LNCAP (cell line): ENCODE data around the gene GALNT6.

Experiments used
- CTCF ChIP-seq: fragments of 450-650 bp; IDR thresholded peaks from 2 replicates; pipeline ENCODE4 v1.5.1; 2017; ENCODE audit warnings: mild to moderate bottlenecking

Gene GALNT6

DNA sequence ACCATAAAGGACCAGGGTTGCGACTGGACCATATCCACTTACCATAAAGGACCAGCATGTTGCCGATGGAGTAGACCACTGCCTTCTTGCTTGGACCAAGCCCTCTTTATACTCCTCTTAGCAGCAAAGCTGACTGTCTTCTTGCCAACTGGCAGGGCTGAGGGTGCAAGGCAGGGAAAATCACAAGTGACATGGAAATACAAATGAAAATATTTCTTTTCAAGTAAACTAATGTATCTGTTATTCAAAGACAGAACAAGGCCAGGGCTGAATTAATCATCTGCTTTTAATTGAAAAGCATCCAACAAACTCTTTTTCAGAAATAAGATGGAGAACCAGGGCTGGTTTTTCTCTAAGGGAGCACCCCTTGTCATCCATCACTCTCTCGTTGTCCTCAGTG is 44.6 kb downstream of the GALNT6 start, which contains the start of gene CELA1:
Gene CELA1 (minus strand): TSS at position 99 of the 400 bp plus-strand sequence. CDS start 41 bp downstream, at position 58.
- no peak for TF ChIP-seq CTCF

DNA sequence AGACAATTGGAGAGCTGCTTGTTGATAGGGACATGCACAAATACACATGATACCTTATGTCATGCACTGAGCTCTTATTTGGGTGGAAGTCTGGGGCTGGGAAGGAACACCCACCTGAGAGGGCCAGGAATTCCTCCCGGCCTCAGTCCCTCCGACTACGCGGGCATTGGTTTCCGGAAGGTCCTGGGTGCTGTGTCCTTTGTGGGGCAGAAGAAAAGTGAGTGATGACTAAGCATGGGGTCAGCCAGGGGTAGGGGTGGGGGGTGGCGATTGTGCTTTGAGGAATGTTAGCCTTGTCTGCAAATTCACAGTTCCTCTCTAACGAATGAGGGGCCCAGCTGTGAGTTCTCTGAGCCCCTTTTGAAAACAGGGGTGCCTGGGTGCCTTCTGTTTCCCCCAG is 45.5 kb downstream of the GALNT6 start:
- no peak for TF ChIP-seq CTCF

DNA sequence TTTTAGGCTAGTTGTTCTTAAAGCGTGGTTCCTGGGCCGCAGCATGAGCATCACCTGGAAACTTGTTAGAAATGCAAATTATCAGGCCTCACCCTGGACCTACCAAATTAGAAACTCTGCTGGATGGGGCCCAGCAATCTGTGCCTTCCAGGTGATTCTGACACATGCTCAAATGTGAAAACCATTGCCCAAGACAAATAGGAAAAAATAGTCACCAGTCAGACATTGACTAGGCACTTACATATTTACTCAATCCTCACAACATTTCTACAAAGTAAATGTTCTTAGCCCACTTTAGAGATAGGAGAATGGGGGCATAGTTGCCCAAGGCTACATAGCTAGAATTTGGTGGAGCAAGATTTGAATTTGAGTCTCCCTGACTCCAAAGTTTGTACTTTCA is 48.0 kb downstream of the GALNT6 start:
- TF ChIP-seq CTCF, result no peak

GRCh38 chr12:51342416-51342815 is 48.8 kb downstream of the GALNT6 start:
- TF ChIP-seq CTCF, result no peak

DNA sequence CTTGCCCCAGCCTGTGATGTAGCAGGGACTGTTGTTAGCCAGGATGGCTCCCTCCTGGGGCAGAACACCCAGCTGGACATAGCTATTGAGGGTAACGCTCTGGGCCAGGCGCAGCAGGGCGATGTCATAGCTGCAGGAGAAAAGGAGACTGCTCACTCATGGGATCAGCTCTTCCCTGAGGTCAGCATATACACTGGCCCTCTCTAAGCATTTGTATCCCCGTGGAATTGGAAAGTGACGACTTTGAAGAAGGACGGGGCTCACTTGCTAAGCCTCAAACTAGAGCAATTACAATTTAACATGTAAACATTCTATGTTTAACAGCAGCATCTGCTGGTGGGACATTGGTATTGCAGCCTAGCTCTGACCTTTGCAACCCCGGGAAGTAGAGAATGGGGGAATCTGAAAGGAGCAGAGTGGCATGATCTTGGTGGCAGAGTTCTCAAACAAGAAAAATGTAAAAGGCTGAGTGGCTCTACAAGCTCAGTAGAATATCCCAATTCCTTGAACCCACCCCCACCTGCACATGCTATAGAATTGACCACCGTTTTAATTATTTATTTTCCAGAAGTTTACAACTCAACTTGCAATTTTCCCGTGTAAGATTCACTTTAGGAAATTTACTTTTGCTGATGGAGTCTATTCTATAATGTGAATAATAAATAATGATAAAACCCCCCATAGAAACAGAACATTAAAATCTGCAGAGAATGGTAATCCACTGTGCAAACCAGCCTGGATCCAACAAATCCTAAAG is 49.8 kb downstream of the GALNT6 start:
- TF ChIP-seq CTCF, result peak; percentile 100

DNA sequence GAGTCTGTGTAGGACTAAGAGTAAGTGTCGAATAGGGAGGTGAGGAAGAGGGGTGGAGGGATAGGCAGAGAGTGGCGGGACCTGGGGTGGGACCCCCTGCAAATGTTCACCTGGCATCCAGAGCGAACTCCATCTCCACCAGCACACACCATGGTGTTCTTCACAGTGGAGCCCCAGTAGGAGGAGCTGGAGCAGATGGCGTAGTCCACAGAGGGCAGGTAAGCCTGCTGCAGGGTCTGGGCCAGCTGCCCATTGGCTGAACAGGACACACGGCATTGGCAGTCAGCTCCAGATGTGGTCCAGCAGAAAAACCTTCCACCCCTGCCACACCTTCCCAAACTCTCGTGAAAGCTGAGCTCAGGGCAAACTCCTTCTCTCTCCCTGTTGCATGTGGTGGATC is 51.5 kb downstream of the GALNT6 start:
- no peak for TF ChIP-seq CTCF

- TF ChIP-seq CTCF, result no peak
These were observed 55.3 kb downstream of the GALNT6 start for GRCh38 chr12:51335931-51336330.

GRCh38 chr12:51334764-51335163 is 56.4 kb downstream of the GALNT6 start:
- TF ChIP-seq CTCF, result no peak
